HG03060 (cell line): ENCODE data around the gene DPY30.
"Not testable (repeated sequence)": the region's sequence is repeated elsewhere in the genome, so short reads cannot be mapped to it uniquely, and the experiment has no call there.

Experiments used
- ATAC-seq: cut with Tn5 transposase; IDR thresholded peaks from one replicate; pipeline ENCODE4 v1.9.1; 2021; ENCODE audit warnings: low read depth, moderate number of reproducible peaks; ENCODE audit not compliant: unreplicated experiment

Gene DPY30

DNA sequence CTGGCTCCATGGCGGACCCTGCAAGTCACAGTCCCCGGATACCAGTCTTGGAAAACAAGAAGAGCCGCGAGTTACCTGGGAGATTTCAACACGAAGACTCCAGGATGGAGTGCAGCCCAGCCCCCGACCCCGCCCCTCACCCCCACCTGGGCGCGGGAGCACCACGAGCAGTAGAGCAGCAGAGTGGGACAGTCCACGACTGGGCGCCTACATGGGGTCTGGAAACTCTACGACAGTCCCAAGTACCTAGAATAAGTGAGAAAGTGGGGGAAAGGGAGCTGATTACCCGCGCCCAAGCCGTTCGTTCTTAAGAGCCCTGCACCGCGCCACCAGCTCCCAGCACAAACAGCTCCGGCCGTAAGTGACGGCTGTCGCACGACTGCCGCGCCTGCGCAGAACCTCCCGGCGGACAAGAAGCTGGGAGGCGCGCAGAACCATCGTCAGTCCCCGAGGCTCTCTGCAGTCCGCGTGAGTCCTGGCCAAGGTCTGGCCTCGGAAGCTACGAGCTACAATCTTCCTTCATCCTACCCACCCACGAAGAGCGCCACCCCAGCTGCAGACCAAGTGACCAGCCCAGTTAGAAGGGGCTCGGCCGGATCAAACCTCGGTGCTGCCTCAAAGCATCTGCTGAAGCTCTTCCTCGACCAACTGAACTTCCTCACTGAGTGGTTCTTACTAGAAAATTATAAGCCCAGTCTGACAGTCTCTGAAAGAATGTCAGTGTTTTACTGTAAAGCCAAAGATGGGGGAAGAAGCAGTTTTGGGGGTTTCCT is at the start of gene DPY30:
TSS of gene DPY30 (minus strand) at position 359 of the 773 bp plus-strand sequence. CDS start at position 10, 349 bp downstream.
- peak; percentile 66 for ATAC-seq

DNA sequence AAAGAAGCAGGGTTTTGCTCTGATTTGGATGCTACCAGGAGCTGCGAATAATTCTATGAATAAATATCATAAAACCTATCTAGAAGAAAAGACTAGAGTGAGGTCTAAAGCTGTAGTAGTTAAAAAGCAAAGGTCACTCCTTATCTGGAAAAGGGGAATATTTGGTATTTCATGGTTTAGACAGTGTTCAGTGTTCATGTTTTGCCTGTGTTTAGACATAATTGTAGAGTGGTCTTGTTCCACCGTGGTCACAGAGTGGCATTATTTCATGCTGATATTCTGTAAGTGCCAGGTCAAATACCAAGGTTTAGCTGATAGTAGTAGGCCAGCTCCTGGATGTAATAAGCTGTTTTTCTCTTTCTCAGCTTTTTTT is 34.5 kb upstream of the DPY30 start:
- no peak for ATAC-seq

GRCh38 chr2:32067549-32067948 is 27.9 kb upstream of the DPY30 start:
- ATAC-seq = no peak

DNA sequence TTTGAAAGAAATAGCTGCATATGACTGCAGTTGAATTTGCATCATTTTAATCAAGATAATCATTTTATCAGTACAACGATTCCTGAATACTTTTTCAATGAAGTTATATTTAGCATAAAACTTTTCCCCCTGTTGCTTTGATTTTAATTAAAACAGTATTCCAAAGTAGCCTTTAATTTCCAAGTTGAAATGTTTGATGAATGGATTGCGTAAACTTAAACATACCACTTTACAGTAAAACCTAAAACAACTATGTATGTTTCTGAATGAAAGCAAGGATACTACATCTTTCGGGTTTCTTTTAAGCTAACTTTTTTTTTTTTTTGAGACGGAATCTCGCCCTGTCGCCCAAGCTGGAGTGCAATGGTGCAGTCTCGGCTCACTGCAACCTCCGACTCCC is 25.1 kb upstream of the DPY30 start:
- ATAC-seq = no peak

DNA sequence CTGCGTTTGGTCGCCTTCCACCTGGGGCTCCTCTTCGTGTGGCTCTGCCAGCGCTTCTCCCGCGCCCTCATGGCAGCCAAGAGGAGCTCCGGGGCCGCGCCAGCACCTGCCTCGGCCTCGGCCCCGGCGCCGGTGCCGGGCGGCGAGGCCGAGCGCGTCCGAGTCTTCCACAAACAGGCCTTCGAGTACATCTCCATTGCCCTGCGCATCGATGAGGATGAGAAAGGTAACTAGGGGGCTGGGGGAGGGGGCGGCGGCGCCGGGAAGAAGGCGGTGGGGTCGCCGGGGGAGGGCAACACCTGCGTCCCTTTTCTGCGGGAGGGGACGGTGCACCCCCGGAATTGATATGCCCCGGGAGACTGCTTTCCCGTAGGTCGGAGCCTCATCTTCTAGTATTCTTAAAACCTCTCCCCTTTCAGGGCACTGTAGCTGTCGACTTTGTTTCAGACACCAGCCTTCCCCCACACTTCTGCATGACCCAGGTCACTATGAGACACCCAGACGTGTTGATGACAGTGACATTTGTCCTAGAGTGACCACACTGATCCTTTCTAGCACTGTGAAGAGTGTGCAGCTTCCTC is 24.5 kb upstream of the DPY30 start:
- ATAC-seq = peak; percentile 7

DNA sequence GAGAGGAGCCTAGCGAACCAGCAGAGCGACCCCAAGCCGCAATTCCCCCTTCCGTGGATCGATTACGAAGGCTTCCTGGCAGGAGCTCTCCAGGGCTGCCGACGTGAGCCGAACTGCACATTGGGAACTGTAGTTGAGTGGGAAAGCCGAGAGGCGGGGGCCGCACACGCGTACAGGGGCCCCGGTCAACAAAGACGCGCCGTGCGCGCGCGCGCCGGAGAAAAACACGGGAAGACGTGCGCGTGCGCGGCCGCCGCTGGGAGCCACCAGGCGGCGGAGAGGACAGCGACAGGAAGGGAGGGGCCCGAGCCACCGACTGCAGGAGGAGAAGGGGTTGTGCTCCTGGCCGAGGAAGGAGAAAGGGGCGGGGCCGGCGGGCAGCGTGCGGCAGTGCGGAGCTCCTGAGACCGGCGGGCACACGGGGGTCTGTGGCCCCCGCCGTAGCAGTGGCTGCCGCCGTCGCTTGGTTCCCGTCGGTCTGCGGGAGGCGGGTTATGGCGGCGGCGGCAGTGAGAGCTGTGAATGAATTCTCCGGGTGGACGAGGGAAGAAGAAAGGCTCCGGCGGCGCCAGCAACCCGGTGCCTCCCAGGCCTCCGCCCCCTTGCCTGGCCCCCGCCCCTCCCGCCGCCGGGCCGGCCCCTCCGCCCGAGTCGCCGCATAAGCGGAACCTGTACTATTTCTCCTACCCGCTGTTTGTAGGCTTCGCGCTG is 23.9 kb upstream of the DPY30 start, which contains the start of gene SPAST:
TSS of gene SPAST (plus strand) at position 247 of the 711 bp plus-strand sequence. CDS start at position 523, 276 bp downstream.
- ATAC-seq = peak; percentile 86

DNA sequence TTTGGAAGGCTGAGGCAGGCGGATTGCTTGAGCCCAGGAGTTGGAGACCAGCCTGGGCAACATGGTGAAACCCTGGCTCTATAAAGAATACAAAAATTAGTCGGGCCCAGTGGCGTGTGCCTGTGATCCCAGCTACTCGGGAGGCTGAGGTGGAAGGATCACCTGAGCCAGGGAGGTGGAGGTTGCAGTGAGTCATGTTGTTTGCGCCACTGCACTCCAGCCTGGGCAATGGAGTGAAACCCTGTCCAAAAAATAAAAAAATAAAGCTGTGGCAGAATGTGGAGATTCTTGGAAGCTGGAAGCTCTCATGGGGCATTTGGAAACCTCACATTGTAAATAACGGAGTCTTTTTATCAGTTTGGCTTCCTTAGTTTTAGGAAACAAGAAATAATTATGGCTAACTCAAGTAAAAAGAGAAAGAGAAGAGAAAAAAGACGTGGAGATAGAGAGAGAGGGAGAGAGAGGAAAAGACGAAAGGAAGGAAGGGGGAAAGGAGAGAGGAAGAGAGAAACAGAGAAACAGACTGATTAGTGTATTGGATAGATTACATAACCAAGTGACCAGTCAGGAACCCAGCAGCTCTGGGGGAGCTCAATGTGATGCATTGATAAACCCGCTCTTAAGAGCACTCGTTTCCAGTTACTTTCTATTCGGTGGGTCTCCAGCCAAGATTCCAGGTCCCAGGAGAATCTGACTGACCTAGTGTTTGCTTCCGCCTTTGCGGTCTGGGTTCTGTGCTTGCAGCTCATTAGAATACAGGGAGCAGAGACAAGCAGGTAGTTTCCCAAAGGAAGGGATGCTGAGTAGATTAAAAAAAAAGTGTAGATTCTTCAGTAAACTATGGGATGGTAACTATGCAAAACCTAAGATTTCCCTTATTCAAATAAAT is 22.6 kb upstream of the DPY30 start:
- ATAC-seq = no peak

DNA sequence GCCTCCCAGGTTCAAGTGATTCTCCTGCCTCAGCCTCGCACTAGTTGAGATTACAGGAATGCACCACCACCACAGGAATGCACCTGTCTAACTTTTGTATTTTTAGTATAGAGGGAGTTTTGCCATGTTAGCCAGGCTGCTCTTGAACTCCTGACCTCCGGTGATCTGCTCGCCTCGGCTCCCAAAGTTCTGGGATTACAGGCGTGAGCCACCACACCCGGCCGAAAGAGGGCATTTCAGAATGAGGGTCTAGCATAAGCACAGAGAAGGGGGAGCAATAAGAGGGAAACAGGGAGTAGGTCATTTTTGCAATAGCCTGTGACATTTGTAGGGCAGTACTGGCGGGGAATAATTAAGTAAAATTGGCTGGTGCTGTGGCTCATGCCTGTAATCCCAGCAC is 21.8 kb upstream of the DPY30 start:
- ATAC-seq = no peak

DNA sequence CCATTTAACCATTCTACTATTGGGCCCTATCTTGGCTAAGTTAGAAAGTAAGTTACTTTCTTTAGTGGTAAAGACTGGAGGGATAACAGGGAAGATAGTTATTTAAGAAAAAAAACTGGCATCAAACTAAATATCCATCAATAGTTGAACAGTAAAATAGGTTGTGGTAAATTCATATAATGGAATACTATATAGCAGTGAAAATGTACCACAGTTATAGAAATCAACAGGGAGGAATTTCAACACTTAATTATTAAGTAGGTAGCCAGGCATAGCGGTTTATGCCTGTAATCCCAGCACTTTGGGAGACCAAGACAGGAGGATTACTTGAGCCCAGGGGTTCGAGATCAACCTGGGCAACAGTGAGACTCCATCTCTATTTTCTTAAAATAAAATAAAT is 20.7 kb upstream of the DPY30 start:
- no peak for ATAC-seq

DNA sequence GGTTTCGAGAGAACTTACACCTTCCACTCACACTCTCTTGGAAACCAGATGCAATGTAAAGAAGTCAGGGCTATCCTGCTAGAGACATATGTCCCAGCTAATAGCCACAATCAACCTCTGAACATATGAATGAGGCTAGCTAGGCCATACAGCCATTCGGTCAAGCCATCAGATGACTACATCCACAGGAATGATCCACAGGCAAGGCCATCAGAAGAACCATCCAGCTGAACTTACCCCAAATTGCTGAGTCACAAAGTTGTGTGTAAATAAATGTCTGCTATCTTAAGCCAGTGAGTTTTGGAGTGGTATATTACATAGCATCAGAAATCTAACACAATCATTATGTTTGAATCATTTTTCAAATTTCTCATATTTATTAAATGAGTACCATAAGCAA is 18.5 kb upstream of the DPY30 start:
- ATAC-seq = no peak

- ATAC-seq = not testable (repeated sequence)
Observed at GRCh38 chr2:32054583-32054982, 15.0 kb upstream of the DPY30 start.

- no peak for ATAC-seq
Observed at GRCh38 chr2:32051836-32052439, 12.3 kb upstream of the DPY30 start.

DNA sequence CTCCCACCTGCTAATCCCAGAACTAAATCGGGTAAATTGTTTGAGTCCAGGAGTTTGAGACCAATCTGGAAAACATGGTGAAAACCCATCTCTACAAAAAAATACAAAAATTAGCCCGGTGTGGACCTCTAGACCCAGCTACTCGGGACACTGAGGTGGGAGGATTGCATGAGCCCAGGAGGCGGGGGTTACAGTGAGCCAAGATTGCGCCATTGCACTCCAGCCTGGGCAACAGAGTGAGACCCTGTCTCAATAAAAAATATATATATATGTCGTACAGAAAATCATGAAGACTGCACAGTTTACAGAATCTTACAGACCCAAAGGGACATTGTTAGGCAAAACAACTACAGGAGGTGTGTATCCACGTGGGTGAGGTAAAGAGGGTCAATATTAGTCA is 4.0 kb upstream of the DPY30 start:
- no peak for ATAC-seq

DNA sequence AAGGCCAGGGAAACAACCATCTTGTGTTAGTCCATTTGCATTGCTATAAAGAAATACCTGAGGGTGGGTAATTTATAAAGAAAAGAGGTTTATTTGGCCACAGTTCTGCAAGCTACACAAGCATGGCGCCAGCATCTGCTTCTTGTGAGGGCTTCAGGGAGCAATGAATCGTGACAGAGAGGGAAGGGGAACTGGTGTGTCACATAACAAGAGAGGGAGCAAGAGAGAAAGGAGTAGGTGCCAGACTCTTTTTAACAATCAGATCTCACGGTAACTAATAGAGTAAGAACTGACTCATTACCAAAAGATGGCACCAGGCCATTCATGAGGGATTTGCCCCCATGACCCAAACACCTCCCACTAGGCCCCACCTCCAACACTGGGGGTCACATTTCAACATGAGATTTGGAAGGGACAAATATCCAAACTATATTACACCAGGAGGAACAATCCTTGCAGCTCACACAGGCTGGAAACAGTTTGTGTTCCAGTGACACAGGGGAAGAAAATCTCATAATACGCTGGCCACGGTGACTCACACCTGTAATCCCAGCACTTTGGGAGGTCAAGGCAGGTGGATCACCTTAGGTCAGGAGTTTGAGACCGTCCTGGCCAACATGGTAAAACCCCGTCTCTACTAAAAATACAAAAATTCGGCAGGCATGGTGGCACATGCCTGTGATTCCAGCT is 5.3 kb downstream of the DPY30 start:
- not testable (repeated sequence) for ATAC-seq

GRCh38 chr2:32018789-32019482 is 20.7 kb downstream of the DPY30 start:
- ATAC-seq = not testable (repeated sequence)

DNA sequence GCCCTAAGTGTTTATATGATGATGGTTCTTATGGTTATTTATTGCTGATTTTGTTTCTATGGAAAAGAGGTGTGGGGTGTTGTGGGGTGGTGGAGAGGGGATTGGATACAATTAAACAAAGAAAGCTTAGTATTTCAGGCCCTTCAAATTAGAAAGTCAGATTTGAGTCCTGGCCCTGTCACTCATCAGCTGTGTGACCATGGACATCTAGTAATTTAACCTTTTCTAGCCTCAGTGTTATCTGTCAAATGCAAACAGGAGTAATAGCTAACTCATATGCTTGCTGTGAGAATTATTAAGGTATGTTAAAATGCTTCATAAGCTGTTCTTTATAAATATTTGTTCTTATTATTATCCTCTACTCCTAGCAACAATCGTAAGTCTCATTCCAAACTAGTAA is 26.7 kb downstream of the DPY30 start:
- no peak for ATAC-seq

DNA sequence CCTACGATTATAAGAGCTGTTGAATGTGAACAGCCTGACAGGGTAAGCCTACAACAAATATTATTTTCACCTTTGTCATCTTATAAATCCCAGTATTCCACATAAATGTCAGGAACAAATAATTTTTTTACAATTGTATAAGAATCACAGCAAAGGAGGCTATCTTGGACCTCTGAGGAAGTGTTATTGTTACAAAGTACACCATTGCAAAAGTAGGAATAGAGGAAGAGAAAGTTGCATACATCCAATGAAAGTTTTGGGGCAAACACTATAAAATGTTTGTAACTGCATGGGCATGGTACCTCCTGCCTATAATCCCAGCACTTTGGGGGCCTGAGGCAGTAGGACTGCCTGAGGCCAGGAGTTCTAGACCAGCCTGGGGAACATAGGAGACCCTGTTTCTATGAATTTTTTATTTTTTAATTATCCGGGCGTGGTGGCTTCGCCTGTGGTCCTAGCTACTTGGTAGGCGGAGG is 28.1 kb downstream of the DPY30 start:
- no peak for ATAC-seq

- ATAC-seq = peak; percentile 66
Observed at GRCh38 chr2:32010670-32011484, 28.7 kb downstream of the DPY30 start, which contains the start of gene MEMO1. TSS of gene MEMO1 (minus strand) at chr2:32011008. CDS start at chr2:32010247, 761 bp downstream.
